GM12878 (cell line): Measurements from ENCODE around the gene TH. TPM values are rescaled to one million over a fixed set of nuclear protein-coding genes. Genes with fewer than 3 reads are reported as not detected.

ENCODE experiments used
- ATAC-seq: fragments of 200-7000 bp; cut with Tn5 transposase; 3 replicates; pipeline ENCODE4 v1.9.1; 2020; ENCODE audit warnings: mild to moderate bottlenecking, moderate library complexity
- BruUV-seq: library from RNA; stranded (reverse); fragments of 400-500 nt; replicated peaks from 2 replicates; lab custom pipeline; 2021; lab: Mats Ljungman, UMichigan
- CTCF ChIA-PET: fragments of 300-600 bp; sonication (Branson Sonifier 250); formaldehyde crosslinking; extraction: SDS; loops from one replicate; lab custom pipeline; 2021; ENCODE audit warnings: inconsistent platforms; lab: Yijun Ruan, JAX
- POLR2A ChIA-PET: fragments of 350-600 bp; formaldehyde crosslinking; extraction: SDS; loops from one replicate; lab custom pipeline; 2021; ENCODE audit warnings: inconsistent platforms; lab: Charles Lee
- RAD21 ChIA-PET: fragments of 300-600 bp; sonication (Branson Sonifier 250); formaldehyde crosslinking; loops from one replicate; lab custom pipeline; 2023; ENCODE audit warnings: antibody characterized with exemption; ENCODE audit not compliant: unreplicated experiment; lab: Charles Lee
- SMC1A ChIA-PET: fragments of 300-600 bp; sonication (Branson Sonifier 250); formaldehyde crosslinking; loops from one replicate; lab custom pipeline; 2023; ENCODE audit not compliant: unreplicated experiment, uncharacterized antibody; lab: Charles Lee
- DNase-seq: peaks from one replicate; pipeline ENCODE4 v3.0.0-alpha.2; 2011; ENCODE audit warnings: low read depth, low spot score
- FAIRE-seq: peaks from 3 replicates; lab custom pipeline; 2011; peaks lifted over from hg19 to GRCh38; lab: Jason Lieb, UNC
- H2AFZ ChIP-seq: 2 replicates; pipeline ENCODE4 v1.6.0; 2011; ENCODE audit warnings: low read depth, low read length, control low read depth; ENCODE audit not compliant: control insufficient read depth
- H3K27ac ChIP-seq: 2 replicates; pipeline ENCODE4 v1.5.1; 2011; ENCODE audit warnings: control low read depth; ENCODE audit not compliant: control insufficient read depth, insufficient read depth
- H3K27me3 ChIP-seq, 2 experiments: replicated peaks in 1 of 2; 2 replicates each; pipeline versions ENCODE4 v1.6.0 to v1.6.1; 2011; ENCODE audit warnings: low read length in 1 of 2; ENCODE audit not compliant: control insufficient read depth in 2 of 2, insufficient read depth in 2 of 2
- H3K36me3 ChIP-seq, 2 experiments: 2 replicates each; pipeline ENCODE4 v1.5.1; 2011; ENCODE audit warnings: low read length in 1 of 2; ENCODE audit not compliant: control insufficient read depth in 2 of 2, insufficient read depth in 2 of 2
- H3K4me1 ChIP-seq: 2 replicates; pipeline ENCODE4 v1.6.1; 2011; ENCODE audit warnings: mild to moderate bottlenecking, low read length, moderate library complexity, mixed read lengths; ENCODE audit not compliant: control insufficient read depth, insufficient read depth
- H3K4me2 ChIP-seq: 2 replicates; pipeline ENCODE4 v1.6.0; 2011; ENCODE audit warnings: control low read depth; ENCODE audit not compliant: control insufficient read depth, insufficient read depth
- H3K4me3 ChIP-seq: fragments of 200-600 bp; sonication (generic); 2 replicates; pipeline ENCODE4 v1.5.1; 2016
- H3K79me2 ChIP-seq: 2 replicates; pipeline ENCODE4 v1.6.0; 2011; ENCODE audit warnings: low read length; ENCODE audit not compliant: control insufficient read depth, insufficient read depth
- H3K9ac ChIP-seq: 2 replicates; pipeline ENCODE4 v1.8.0; 2011; ENCODE audit warnings: low read length, control low read depth, mixed read lengths; ENCODE audit not compliant: control insufficient read depth, insufficient read depth
- H3K9me3 ChIP-seq: replicated peaks from 3 replicates; pipeline ENCODE4 v1.5.1; 2011; ENCODE audit warnings: mild to moderate bottlenecking, low read length; ENCODE audit not compliant: control insufficient read depth, insufficient read depth
- H4K20me1 ChIP-seq: 2 replicates; pipeline ENCODE4 v1.6.0; 2011; ENCODE audit not compliant: control insufficient read depth, insufficient read depth
- ASH2L ChIP-seq: fragments of 300-600, 200-600 bp; sonication (generic); IDR thresholded peaks from 2 replicates; pipeline ENCODE4 v1.6.1; 2017; ENCODE audit warnings: low read depth, mild to moderate bottlenecking, borderline replicate concordance
- ATF7 ChIP-seq: fragments of 450-650 bp; IDR thresholded peaks from 2 replicates; pipeline ENCODE4 v1.6.1; 2016; ENCODE audit warnings: low read depth, mild to moderate bottlenecking
- BRCA1 ChIP-seq: IDR thresholded peaks from 2 replicates; pipeline ENCODE4 v1.6.1; 2011; ENCODE audit warnings: low read depth, low read length, improper control_type of control experiment
- CHD4 ChIP-seq: fragments of 200-600 bp; sonication (generic); IDR thresholded peaks from 2 replicates; pipeline ENCODE4 v1.6.1; 2016; ENCODE audit warnings: mild to moderate bottlenecking
- CTCF ChIP-seq, 3 experiments: IDR thresholded peaks in 2 of 3; conservative IDR thresholded peaks in 1 of 3; 2 replicates each; pipeline ENCODE4 v1.5.1; 2011; ENCODE audit warnings: low read depth in 3 of 3, low read length in 3 of 3, mild to moderate bottlenecking in 3 of 3, control low read depth in 2 of 3, moderate library complexity in 2 of 3, inconsistent platforms in 1 of 3, mixed read lengths in 1 of 3; ENCODE audit not compliant: control insufficient read depth in 2 of 3, insufficient read depth in 1 of 3; ENCODE audit errors: extremely low read depth in 1 of 3
- E4F1 ChIP-seq: fragments of 450-650 bp; IDR thresholded peaks from 2 replicates; pipeline ENCODE4 v1.6.1; 2018; ENCODE audit warnings: borderline replicate concordance, mild to moderate bottlenecking; ENCODE audit not compliant: partially characterized antibody
- HCFC1 ChIP-seq: fragments of 150-350 bp; IDR thresholded peaks from 2 replicates; pipeline ENCODE4 v1.6.1; 2014; ENCODE audit warnings: low read length
- MEF2A ChIP-seq: IDR thresholded peaks from 2 replicates; pipeline ENCODE4 v1.6.1; 2011; ENCODE audit warnings: low read depth, mild to moderate bottlenecking, low read length, moderate library complexity; ENCODE audit not compliant: insufficient read depth
- MXI1 ChIP-seq: fragments of 150-350 bp; IDR thresholded peaks from 2 replicates; pipeline ENCODE4 v1.6.1; 2011; ENCODE audit warnings: low read depth, mild to moderate bottlenecking, inconsistent platforms, low read length, improper control_type of control experiment
- PML ChIP-seq: IDR thresholded peaks from 2 replicates; pipeline ENCODE4 v1.6.1; 2012; ENCODE audit warnings: low read length, inconsistent platforms
- POLR2AphosphoS2 ChIP-seq: IDR thresholded peaks from 2 replicates; pipeline ENCODE4 v1.6.1; 2011; ENCODE audit warnings: low read depth, mild to moderate bottlenecking, low read length, improper control_type of control experiment, moderate library complexity
- SUPT20H ChIP-seq: IDR thresholded peaks from 2 replicates; pipeline ENCODE4 v1.6.1; 2011; ENCODE audit warnings: low read depth, mild to moderate bottlenecking, low read length, moderate library complexity, borderline replicate concordance; ENCODE audit not compliant: control insufficient read depth
- YBX1 ChIP-seq: fragments of 450-650 bp; IDR thresholded peaks from 2 replicates; pipeline ENCODE4 v1.6.1; 2016; ENCODE audit warnings: antibody characterized with exemption
- WGBS: methylation state at CpG from one replicate; pipeline ENCODE4 v1.1.6; 2016; ENCODE audit warnings: low lambda C conversion rate; ENCODE audit not compliant: insufficient replicate concordance, insufficient coverage; ENCODE audit errors: missing lambda C conversion rate; 5-methylcytosine and 5-hydroxymethylcytosine counted together
- in situ Hi-C: fragments of 300-500 bp; cut with MboI; formaldehyde crosslinking; loops from 9 replicates; pipeline ENCODE4 v1.14.3; 2018; ENCODE audit warnings: mixed read lengths
- intact Hi-C: fragments of 100-400 bp; cut with micrococcal nuclease; formaldehyde crosslinking; loops from one replicate; pipeline ENCODE4 v1.14.2; 2022; ENCODE audit not compliant: unreplicated experiment
- polyA plus RNA-seq, 11 experiments: library from polyadenylated mRNA; depleted of rRNA in 4 of 11; unstranded in 6 of 11; stranded (reverse) in 5 of 11; fragments of >200 nt; fragmentation: Nextera tagmentation in 4 of 11; fragmentation: Illumina TruSeq in 1 of 11; extraction: Ambion mirVana in 4 of 11; extraction: Trizol in 1 of 11; gene quantifications; 1 replicate in 1 of 11; 2 replicates in 10 of 11; pipeline versions ENCODE4 v1.2.1 to v1.2.3, GENCODE V29; 2011 to 2016; ENCODE audit warnings: inconsistent platforms in 2 of 11, missing spikeins in 2 of 11, low read depth in 1 of 11
- total RNA-seq, 4 experiments: library from RNA; depleted of rRNA in 3 of 4; stranded (reverse); fragments of >200 nt in 3 of 4; fragmentation: Illumina TruSeq in 1 of 4; extraction: Trizol in 1 of 4; gene quantifications; 2 replicates each; pipeline versions ENCODE4 v1.2.1 to v1.2.3, GENCODE V29; 2013 to 2021
- TF ChIP-seq, protein P1 (sequence below): fragments of 450-650 bp; IDR thresholded peaks from 2 replicates; pipeline ENCODE4 v1.6.1; 2017; ENCODE audit warnings: mild to moderate bottlenecking

The TH gene
- total and polyA plus RNA-seq, 10 of the 15 experiments (the other 5 are each of a cell fraction or from before 2014, with no cell fraction given), result not detected

- TF ChIP-seq, protein P1, sequence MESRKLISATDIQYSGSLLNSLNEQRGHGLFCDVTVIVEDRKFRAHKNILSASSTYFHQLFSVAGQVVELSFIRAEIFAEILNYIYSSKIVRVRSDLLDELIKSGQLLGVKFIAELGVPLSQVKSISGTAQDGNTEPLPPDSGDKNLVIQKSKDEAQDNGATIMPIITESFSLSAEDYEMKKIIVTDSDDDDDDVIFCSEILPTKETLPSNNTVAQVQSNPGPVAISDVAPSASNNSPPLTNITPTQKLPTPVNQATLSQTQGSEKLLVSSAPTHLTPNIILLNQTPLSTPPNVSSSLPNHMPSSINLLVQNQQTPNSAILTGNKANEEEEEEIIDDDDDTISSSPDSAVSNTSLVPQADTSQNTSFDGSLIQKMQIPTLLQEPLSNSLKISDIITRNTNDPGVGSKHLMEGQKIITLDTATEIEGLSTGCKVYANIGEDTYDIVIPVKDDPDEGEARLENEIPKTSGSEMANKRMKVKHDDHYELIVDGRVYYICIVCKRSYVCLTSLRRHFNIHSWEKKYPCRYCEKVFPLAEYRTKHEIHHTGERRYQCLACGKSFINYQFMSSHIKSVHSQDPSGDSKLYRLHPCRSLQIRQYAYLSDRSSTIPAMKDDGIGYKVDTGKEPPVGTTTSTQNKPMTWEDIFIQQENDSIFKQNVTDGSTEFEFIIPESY, result no peak
- no peak for TF ChIP-seq POLR2AphosphoS2
These were observed 25.6 kb downstream of the TH start (continued) for GRCh38 chr11:2146051-2146450.

DNA sequence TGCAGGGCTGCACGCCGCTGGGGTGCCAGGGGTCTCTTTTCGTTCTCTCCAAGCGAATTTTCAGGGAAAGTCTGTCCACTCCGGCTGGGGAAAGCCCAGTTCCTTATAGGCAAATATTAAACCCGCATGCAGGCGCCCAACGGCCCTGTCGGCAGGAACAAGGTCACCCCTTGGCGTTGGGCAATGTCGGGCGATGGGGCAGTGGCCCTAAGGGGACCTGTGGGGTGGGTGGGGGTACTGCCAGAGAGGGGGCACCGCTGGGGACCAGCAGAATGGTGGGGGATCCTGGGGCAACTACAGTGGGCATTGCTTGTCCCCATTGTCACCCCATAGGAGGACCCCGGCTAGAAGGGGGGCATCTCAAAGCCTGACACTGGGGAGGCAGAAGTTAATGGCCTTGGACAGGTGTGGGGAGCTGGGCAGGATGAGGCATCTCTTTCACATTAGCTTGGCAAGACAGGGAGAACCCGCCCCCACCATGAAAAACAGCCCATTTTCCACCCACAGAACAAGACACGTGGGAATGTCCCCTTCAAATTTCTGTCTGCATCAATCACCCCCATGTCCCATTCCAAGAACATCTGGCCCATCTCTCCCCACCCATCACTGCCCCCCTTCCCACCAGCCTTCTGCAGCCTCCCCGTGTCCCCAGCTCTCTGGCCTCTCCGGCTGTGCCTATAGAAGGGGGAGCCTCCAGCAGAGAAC lies 26.9 kb downstream of the TH start:
- Histone ChIP-seq H3K36me3 (no peaks in the 10 kb centered on the region), H3K9ac (no peak overlapping the region), H3K4me1 (no peaks in the 10 kb centered on the region), H3K79me2 (no peaks in the 10 kb centered on the region), H3K9me3 (no peaks in the 10 kb centered on the region), H3K4me2 (no peak overlapping the region), H3K4me3 (no peak overlapping the region), H3K27me3 (peaks cover 2 to 8% of the 10 kb centered on the region in 2 experiments; a peak in 3 of 4 replicates), H3K27ac (no peak overlapping the region), H4K20me1 (no peaks in the 10 kb centered on the region), H2AFZ (no peak overlapping the region)
- ChIA-PET SMC1A (no interaction called here), CTCF (no interaction called here), RAD21 (no interaction called here), POLR2A (no interaction called here)
- FAIRE-seq, result no peak
- BruUV-seq, result no TSS peak
- ATAC-seq, result no peak
- no peak for DNase-seq
- in situ Hi-C loops, result no loop called here
- WGBS, result 9% methylated on average over 17 of the region's 18 CpGs
- intact Hi-C loops, result no loop called here
- TF ChIP-seq ASH2L (no peak), HCFC1 (no peak), CTCF (IDR thresholded peaks at IDR 0.05 in 2 of 3, conservative IDR thresholded peaks at IDR 0.05 in 1 of 3; ENCODE audit: control insufficient read depth in 2 of 3, extremely low read depth in 1 of 3, insufficient read depth in 1 of 3, low read depth in 3 of 3, low read length in 3 of 3) (no peak), PML (no peak), SUPT20H (no peak), MXI1 (no peak), ATF7 (no peak), YBX1 (no peak), E4F1 (no peak), CHD4 (no peak), BRCA1 (no peak), MEF2A (no peak)
